Measurements from ENCODE around the gene MROH2A.

Gene MROH2A

GRCh38 chr2:233799716-233800115 lies 21.6 kb downstream of the MROH2A start:
- DNase-seq, result no peak

- DNase-seq, result no peak
Observed at GRCh38 chr2:233800208-233800607, 22.1 kb downstream of the MROH2A start.

DNA sequence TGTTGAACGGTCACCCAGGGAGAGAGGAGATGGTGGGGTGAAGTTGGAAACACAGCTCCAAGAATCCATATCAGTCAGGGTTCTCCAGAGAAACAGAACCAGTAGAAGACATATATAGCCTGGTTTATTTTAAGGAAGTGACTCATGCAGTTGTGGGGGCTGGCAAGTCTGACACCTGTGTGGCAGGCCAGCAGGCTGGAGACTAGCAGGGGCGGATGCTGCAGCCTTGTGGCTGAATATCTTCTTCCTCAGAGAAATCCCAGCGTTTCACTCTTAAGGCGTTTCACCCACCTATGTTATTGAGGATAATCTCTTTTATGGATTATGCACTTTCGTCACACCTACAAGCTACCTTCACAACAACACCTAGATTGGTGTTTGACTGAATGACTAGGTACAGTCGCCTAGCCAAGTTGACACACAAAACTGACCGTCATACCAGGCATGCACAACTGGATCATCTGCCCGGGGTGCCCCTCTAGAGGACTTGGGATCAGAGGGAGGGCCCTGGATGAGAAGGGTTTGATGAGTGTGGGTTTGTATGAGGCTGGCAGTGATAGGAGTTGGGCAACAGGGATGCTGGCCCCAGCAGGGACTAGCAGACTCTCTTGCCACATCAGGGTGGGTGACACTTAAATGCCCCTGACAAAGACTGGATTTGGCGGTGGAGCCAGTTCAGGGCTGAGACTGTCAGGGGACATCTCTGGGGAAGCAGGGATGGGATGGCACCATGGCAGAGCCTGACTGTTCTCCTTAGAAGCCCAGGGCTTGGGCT lies 23.4 kb downstream of the MROH2A start:
- DNase-seq, result peak in 1 of 4 experiments; percentile 4

DNA sequence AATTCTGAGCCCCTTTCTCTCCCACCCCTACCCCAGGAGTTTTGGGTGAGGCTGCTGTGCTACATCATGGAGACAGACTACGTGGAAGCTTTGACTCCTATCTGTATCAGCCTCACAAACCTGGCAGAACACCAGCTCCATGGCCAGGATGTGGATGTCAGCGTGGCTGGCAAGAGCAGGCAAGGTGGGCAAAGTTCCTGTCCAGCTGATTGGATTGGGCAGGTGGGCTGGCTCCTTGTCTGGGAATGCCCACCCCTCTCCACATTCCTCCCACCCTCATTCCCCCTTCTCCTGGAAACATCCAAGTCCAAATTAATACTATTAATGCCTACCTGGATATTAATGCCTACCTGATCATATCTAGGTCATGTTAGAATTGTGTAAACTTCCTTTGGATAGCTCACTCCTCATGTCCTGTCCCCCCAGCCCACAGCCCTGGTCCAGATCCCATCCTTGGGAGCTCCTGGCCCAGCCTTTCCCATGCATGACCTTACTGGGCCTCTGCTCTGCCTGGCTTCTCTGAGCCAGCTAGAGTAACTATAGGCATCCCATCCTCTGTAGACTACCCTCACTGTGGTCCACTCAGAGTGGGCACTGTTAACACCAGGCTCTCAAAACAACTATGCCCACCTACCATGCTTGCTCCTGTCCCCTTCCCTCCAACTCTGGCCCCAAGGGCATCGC lies 24.1 kb downstream of the MROH2A start:
- no peak for DNase-seq

GRCh38 chr2:233803292-233803911 lies 25.3 kb downstream of the MROH2A start:
- no peak for DNase-seq

- no peak for DNase-seq
Observed at GRCh38 chr2:233803994-233804393, 25.9 kb downstream of the MROH2A start.

- no peak for DNase-seq
Observed at GRCh38 chr2:233807215-233807865, 29.2 kb downstream of the MROH2A start.

DNA sequence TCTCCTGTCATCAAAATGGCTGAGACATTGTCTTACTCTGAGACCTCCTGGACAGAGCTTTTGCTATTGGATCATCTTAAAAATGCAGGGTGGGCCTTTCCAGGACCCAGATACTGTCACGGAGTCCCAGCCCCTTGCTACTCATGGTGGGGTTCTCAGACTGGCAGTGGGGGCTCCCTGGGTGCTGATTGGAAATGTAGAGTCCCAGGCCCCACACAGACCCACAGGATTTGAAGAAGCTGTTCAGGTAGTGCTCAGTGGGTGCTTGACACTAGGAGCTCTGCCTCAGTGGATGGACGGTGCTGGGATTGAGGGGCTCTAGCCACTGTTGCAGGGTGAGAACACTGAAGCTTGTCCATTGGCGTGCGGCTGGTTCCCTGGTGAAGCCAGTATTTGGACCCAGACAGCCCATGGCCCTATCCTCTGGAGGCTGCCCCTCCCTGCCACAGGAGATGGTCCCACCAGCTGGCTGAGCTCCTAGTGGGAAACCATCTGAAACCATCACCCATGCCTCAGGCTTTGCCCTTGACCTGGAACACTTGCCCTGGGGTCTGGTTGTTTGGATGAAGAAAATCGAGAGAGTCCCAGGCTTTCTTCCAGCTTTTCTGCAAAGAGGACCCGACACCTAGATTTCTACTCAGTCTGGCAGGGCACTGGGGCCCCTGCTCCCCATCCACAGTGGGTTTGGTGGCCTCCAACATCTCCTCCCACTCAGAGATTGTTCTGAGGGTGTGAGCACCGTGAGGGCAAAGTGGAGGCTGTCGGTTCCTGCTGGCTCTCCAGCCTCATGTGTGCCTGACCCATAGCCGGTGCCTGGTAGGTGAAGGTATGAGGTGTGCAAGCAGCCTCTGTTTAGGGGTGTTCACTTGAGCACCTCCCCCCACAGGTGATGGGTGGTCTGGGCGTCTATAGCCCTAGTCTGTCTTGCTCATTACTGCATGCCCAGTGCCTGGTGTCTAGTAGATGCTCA lies 30.1 kb downstream of the MROH2A start:
- no peak for DNase-seq

DNA sequence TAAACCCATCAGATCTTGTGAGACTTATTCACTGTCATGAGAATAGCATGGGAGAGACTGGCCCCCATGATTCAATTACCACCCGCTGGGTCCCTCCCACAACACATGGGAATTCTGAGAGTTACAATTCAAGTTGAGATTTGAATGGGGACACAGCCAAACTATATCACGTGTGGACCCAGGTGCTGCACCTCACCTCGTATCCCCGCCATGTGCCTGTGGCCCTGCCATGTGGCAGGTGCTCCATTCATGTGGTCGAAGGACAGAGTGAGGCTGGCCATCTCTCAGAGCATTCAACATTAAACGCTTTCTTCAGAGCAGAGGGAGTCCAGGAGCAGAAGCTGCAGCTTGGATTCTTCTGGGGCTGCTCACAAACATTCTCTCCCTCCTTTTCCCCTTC lies 32.3 kb downstream of the MROH2A start:
- DNase-seq, result no peak

- no peak for DNase-seq
Observed at GRCh38 chr2:233811087-233811486, 33.0 kb downstream of the MROH2A start.

DNA sequence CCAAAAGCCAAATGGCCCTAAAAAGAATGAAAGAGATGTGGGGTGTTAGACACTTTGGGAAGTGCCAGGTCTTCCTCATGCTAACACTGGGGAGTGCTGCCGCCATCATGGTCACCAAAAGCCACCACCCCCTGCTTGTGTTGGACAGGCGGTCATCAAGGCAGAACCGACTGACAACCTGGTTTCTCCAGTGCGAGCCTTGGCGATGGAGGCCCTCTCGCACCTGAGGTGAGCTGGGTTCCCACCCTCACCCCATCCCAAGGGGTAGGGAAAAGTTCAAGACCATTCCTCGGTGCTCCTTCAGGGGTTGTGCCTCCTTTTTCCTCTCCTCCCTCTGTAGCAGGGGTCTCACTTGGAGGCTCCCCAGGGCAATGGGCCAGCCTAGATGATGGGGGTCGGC lies 33.6 kb downstream of the MROH2A start:
- no peak for DNase-seq

- no peak for DNase-seq
Observed at GRCh38 chr2:233813236-233814055, 35.3 kb downstream of the MROH2A start.

- no peak for DNase-seq
Observed at GRCh38 chr2:233814056-233814835, 36.1 kb downstream of the MROH2A start.

DNA sequence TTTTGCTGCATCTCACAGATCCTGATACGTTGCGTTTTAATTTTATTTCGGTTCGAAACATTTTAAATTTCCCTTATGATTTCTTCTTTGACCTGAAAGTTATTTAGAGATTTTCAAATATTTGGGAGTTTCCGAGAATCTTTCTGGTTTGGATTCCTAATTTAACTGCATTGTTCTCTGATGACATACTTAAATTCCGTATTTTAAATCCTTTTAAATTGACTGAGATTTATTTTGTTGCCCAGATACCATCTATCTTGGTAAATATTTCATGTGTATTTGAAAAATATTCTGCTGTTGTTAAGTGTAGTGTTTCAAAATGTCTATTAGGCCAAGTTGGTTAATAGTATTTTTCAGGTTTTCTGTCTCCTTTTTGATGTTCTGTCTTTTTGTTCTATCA lies 37.7 kb downstream of the MROH2A start:
- no peak for DNase-seq

DNA sequence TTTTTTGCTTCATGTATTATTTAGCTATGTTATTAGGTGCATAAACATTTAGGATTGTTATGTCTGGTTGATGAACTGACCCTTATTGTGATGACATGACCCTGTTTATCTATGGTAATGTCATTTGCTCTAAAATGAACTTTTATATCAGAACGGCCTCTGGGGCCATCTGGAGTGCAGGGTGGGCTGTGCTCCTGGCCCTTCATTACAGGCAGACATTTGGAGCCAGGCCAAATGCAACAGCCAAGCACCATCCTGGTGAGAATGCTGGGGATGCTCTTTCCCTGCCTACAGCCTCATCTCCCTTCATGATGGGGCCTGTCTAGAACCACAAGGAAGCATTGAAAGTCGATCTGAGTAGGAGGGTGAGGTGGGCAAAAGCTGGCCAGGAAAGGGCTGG lies 38.2 kb downstream of the MROH2A start:
- DNase-seq, result no peak

DNA sequence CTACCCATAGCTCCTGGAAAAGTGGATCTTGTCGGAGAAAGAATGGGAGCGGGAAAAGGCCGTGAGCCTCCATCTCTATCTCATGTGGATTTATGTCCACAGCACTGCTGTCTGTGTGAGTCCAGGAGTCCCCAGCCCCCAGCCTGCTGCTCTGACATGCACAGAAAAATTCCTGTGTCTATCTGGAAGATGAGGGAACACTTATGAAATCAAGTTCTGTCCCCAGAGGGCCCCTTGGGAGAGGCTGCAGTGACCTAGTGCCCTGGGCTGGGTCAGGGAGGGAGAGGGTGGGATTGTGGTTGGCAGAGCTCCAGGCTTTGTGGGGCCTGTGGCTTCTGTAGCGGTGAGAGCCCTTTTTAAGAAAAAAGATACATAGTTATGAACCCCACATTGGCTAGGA lies 38.6 kb downstream of the MROH2A start:
- DNase-seq, result no peak

DNA sequence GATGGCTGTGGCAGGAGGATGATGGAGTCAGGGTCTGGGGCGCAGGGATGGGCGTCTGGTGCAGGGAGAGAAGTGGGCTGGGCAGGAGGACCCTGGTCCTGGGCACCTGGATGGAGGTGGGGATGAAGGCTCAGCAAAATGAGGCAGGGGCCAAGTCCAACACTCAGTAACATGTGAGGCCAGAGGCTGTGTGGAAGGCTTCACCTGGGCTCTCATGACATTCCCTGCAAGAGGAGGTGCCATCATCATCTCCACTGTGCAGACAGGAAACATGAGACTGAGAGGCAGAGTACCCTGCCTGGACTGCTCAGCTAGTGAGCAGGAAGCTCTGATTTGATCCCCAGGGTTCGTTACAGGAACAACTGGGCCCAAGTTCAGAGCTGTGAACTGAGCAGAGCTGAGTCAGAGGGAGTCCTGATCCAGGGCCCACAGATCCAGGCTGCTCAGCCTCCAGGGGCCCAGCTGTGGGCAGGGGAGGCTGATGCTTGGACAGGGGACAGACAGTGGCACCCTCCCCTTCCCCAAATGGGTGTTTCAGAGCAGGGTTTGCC lies 39.3 kb downstream of the MROH2A start:
- DNase-seq, result no peak

DNA sequence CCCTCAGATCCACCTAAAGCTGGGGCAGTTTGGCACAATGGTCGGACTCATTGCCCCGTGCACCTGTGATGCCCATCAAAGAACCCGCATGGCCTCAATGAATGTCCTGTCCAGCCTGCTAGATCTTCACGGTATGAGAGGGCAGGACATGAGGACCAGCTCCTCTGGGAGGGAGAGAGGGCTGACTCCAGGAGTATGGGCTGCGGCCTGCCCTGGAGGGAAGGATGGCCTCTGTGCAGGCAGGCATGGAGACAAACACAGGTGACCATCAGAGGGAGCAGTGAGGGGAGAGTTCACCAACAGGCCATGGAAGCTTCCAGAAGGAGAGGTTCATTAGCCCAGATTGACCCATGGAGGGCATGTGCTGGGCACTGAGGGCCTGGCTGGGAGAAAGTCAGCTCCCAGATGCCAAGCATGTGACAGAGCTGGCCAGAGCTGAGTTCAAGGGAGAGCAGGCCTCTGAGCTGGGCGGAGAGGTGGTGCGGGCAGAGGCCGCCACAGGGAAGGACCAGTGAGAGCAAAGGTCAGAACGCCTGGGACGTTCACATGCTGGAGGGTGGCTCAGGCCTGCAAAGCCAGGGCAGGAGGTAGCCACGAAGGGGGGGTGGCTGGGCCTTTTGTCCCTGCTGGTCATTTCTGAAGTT lies 40.0 kb downstream of the MROH2A start:
- no peak for DNase-seq
